ENCODE data around the gene SCYGR8. TPM values are rescaled to one million over a fixed set of nuclear protein-coding genes. Genes with fewer than 3 reads are reported as not detected.

SCYGR8 gene
- polyA plus RNA-seq, 1 donor from 2014 or later = not detected

DNA sequence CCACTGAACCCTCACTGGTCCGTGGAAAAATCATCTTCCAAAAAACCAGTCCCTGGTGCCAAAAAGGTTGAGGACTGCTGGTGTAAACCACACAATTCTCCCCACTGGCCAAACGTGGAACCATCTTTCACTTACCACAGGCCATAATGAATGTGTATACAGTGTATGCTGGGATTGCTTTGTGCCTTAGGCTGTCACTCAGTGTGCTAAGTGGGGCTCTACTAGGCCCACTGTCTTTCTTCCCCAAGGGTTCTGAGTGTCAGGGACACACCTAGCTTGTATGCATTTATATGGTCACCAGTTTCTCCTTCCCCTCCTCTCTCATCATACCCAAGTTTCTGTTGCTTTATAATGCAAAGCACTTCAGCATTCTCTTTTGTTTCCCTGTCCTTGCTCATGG lies 27.2 kb downstream of the SCYGR8 start:
- Histone ChIP-seq H3F3A (ENCODE audit: insufficient read depth, low read length, poor library complexity, severe bottlenecking) (no peaks in the 10 kb centered on the region), H3K9ac (ENCODE audit: low read length) (no peak overlapping the region), H2AFZ (ENCODE audit: low read depth, low read length) (no peak overlapping the region), H3K9me3 (ENCODE audit: low read length) (no peaks in the 10 kb centered on the region), H3K27ac (ENCODE audit: low read length) (no peak overlapping the region), H3K9me2 (ENCODE audit: insufficient read depth, low read length) (no peaks in the 10 kb centered on the region), H4K20me1 (ENCODE audit: insufficient read depth) (no peaks in the 10 kb centered on the region), H3K4me3 (ENCODE audit: low read length) (no peak overlapping the region), H3K27me3 (ENCODE audit: insufficient read depth, low read depth, low read length) (no peaks in the 10 kb centered on the region), H3K36me3 (ENCODE audit: insufficient read depth, low read length) (no peaks in the 10 kb centered on the region), H3K79me2 (replicated peaks; ENCODE audit: insufficient read depth, low read length) (no peaks in the 10 kb centered on the region), H3K4me2 (ENCODE audit: low read length) (no peak overlapping the region)
- TF ChIP-seq TAF1 (IDR thresholded peaks at IDR 0.05; ENCODE audit: low read depth) = no peak
- TF ChIP-seq POLR2AphosphoS5 (IDR thresholded peaks at IDR 0.05) = no peak
- TF ChIP-seq EZH2 (IDR thresholded peaks at IDR 0.05; ENCODE audit: borderline replicate concordance, insufficient read depth, low read length, poor library complexity, severe bottlenecking) = no peak
- TF ChIP-seq, protein P1, sequence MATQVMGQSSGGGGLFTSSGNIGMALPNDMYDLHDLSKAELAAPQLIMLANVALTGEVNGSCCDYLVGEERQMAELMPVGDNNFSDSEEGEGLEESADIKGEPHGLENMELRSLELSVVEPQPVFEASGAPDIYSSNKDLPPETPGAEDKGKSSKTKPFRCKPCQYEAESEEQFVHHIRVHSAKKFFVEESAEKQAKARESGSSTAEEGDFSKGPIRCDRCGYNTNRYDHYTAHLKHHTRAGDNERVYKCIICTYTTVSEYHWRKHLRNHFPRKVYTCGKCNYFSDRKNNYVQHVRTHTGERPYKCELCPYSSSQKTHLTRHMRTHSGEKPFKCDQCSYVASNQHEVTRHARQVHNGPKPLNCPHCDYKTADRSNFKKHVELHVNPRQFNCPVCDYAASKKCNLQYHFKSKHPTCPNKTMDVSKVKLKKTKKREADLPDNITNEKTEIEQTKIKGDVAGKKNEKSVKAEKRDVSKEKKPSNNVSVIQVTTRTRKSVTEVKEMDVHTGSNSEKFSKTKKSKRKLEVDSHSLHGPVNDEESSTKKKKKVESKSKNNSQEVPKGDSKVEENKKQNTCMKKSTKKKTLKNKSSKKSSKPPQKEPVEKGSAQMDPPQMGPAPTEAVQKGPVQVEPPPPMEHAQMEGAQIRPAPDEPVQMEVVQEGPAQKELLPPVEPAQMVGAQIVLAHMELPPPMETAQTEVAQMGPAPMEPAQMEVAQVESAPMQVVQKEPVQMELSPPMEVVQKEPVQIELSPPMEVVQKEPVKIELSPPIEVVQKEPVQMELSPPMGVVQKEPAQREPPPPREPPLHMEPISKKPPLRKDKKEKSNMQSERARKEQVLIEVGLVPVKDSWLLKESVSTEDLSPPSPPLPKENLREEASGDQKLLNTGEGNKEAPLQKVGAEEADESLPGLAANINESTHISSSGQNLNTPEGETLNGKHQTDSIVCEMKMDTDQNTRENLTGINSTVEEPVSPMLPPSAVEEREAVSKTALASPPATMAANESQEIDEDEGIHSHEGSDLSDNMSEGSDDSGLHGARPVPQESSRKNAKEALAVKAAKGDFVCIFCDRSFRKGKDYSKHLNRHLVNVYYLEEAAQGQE (IDR thresholded peaks at IDR 0.05; ENCODE audit: borderline replicate concordance) = no peak
- TF ChIP-seq EP300 (conservative IDR thresholded peaks at IDR 0.05; ENCODE audit: poor library complexity, severe bottlenecking) = no peak
- TF ChIP-seq, protein P2, sequence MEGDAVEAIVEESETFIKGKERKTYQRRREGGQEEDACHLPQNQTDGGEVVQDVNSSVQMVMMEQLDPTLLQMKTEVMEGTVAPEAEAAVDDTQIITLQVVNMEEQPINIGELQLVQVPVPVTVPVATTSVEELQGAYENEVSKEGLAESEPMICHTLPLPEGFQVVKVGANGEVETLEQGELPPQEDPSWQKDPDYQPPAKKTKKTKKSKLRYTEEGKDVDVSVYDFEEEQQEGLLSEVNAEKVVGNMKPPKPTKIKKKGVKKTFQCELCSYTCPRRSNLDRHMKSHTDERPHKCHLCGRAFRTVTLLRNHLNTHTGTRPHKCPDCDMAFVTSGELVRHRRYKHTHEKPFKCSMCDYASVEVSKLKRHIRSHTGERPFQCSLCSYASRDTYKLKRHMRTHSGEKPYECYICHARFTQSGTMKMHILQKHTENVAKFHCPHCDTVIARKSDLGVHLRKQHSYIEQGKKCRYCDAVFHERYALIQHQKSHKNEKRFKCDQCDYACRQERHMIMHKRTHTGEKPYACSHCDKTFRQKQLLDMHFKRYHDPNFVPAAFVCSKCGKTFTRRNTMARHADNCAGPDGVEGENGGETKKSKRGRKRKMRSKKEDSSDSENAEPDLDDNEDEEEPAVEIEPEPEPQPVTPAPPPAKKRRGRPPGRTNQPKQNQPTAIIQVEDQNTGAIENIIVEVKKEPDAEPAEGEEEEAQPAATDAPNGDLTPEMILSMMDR (IDR thresholded peaks at IDR 0.05; ENCODE audit: poor library complexity, severe bottlenecking) = no peak
- no peak for TF ChIP-seq RAD21 (conservative IDR thresholded peaks at IDR 0.05)
- TF ChIP-seq SMC3 (conservative IDR thresholded peaks at IDR 0.05; ENCODE audit: poor library complexity) = no peak
- no peak for TF ChIP-seq MXI1 (conservative IDR thresholded peaks at IDR 0.05; ENCODE audit: poor library complexity, severe bottlenecking)

DNA sequence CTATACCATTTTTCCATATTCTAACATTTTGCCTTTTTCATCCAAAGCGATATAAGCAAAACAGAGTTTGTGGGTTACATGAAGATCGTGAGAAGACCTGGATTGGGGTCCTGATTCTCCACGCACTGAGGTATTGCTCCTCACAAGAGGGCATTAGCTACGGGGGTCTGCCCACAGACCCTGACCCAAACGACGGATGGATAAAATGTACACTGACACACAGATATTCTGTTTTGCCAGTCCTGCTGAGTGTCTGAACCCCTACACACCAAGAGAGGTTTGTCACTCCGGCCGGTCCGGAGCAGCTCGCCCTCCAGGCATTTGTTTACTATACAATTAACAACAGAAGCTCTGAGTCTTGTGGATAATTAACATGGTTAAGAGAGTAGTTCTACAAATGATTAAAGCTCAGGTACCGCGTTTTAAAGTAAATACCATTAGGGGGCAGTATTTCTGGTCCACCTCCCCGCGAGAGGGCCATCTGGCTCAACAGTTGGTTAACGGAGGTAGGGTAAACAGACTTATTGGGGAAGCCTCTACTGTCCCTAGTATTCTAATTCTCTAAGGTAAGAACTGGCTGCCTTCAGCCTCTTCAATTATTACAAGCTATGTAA lies 28.4 kb downstream of the SCYGR8 start:
- TF ChIP-seq RAD21 (conservative IDR thresholded peaks at IDR 0.05) (no peak), TAF1 (IDR thresholded peaks at IDR 0.05; ENCODE audit: low read depth) (no peak), POLR2AphosphoS5 (IDR thresholded peaks at IDR 0.05) (no peak), EP300 (conservative IDR thresholded peaks at IDR 0.05; ENCODE audit: poor library complexity, severe bottlenecking) (no peak), MXI1 (conservative IDR thresholded peaks at IDR 0.05; ENCODE audit: poor library complexity, severe bottlenecking) (no peak), EZH2 (IDR thresholded peaks at IDR 0.05; ENCODE audit: borderline replicate concordance, insufficient read depth, low read length, poor library complexity, severe bottlenecking) (no peak), SMC3 (conservative IDR thresholded peaks at IDR 0.05; ENCODE audit: poor library complexity) (no peak)
- TF ChIP-seq, protein P1 (IDR thresholded peaks at IDR 0.05; ENCODE audit: borderline replicate concordance) = no peak
- TF ChIP-seq, protein P2 (IDR thresholded peaks at IDR 0.05; ENCODE audit: poor library complexity, severe bottlenecking) = no peak
- Histone ChIP-seq H3F3A (ENCODE audit: insufficient read depth, low read length, poor library complexity, severe bottlenecking) (no peaks in the 10 kb centered on the region), H3K27ac (ENCODE audit: low read length) (no peak overlapping the region), H3K79me2 (replicated peaks; ENCODE audit: insufficient read depth, low read length) (no peaks in the 10 kb centered on the region), H3K4me2 (ENCODE audit: low read length) (no peak overlapping the region), H3K9ac (ENCODE audit: low read length) (no peak overlapping the region), H3K4me3 (ENCODE audit: low read length) (no peak overlapping the region), H4K20me1 (ENCODE audit: insufficient read depth) (no peaks in the 10 kb centered on the region), H2AFZ (ENCODE audit: low read depth, low read length) (no peak overlapping the region), H3K27me3 (ENCODE audit: insufficient read depth, low read depth, low read length) (no peaks in the 10 kb centered on the region), H3K36me3 (ENCODE audit: insufficient read depth, low read length) (no peaks in the 10 kb centered on the region), H3K9me3 (ENCODE audit: low read length) (no peaks in the 10 kb centered on the region), H3K9me2 (ENCODE audit: insufficient read depth, low read length) (no peaks in the 10 kb centered on the region)

All from neural cell (in vitro differentiated cells).